ENCODE data around the gene GRIN3A. TPM values are rescaled to one million over a fixed set of nuclear protein-coding genes. Genes with fewer than 3 reads are reported as not detected.
A peak's percentile ranks its signal among the peaks of the same experiment; 100 is the strongest.

The GRIN3A gene
- polyA plus RNA-seq, 1 of the 3 experiments (the other 2 are of a cell fraction): not detected

GRCh38 chr9:101582553-101582952 lies 155.9 kb downstream of the GRIN3A start:
- Histone ChIP-seq H3K36me3 (replicated peaks in 1 of 2; ENCODE audit: control insufficient read depth in 1 of 2, insufficient read depth in 2 of 2, low read length in 1 of 2) (peaks cover 0 to 4% of the 10 kb centered on the region in 2 experiments), H3K27me3 (ENCODE audit: insufficient read depth) (no peaks in the 10 kb centered on the region), H3K9me3 (no peaks in the 10 kb centered on the region), H3K79me2 (ENCODE audit: insufficient read depth) (no peaks in the 10 kb centered on the region), H3K4me1 (ENCODE audit: control insufficient read depth in 1 of 2, insufficient read depth in 2 of 2, low read depth in 1 of 2, low read length in 1 of 2) (peaks cover 0 to 5% of the 10 kb centered on the region in 2 experiments; a peak in 2 of 4 replicates), H3K9me2 (no peaks in the 10 kb centered on the region), H3F3A (replicated peaks; ENCODE audit: insufficient read depth) (peaks cover 11% of the 10 kb centered on the region), H3K27ac (ENCODE audit: low read depth in 2 of 2, low read length in 1 of 2) (peak overlapping the region; percentile 17 to 71; a peak in 3 of 4 replicates), H3K4me2 (no peak overlapping the region), H2AFZ (ENCODE audit: low read depth) (peak overlapping the region; percentile 33; the same call in 1 of the 2 replicates), H3K4me3 (ENCODE audit: low read depth in 2 of 2, low read length in 1 of 2) (no peak overlapping the region), H3K9ac (no peak overlapping the region), H4K20me1 (ENCODE audit: insufficient read depth) (no peaks in the 10 kb centered on the region)
- ChIA-PET CTCF (no interaction called here), POLR2A (no interaction called here)
- DNase-seq: no peak
- TF ChIP-seq, protein P1, sequence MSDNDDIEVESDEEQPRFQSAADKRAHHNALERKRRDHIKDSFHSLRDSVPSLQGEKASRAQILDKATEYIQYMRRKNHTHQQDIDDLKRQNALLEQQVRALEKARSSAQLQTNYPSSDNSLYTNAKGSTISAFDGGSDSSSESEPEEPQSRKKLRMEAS (IDR thresholded peaks at IDR 0.05; ENCODE audit: low read depth): no peak
- TF ChIP-seq RXRA (IDR thresholded peaks at IDR 0.05; ENCODE audit: borderline replicate concordance, low read depth) (no peak), TCF12 (IDR thresholded peaks at IDR 0.05) (peak; percentile 58), NFIC (IDR thresholded peaks at IDR 0.05; ENCODE audit: borderline replicate concordance) (no peak), RFX5 (IDR thresholded peaks at IDR 0.05; ENCODE audit: low read length) (no peak), PBX3 (IDR thresholded peaks at IDR 0.05) (peak; percentile 19; the same call in 1 of the 2 replicates), JUND (IDR thresholded peaks at IDR 0.05) (peak; percentile 47; the same call in 1 of the 2 replicates), MXI1 (IDR thresholded peaks at IDR 0.05; ENCODE audit: low read depth, low read length) (no peak), CTCF (IDR thresholded peaks at IDR 0.05) (no peak), ZBTB33 (IDR thresholded peaks at IDR 0.05; ENCODE audit: borderline replicate concordance, low read depth) (no peak), CHD2 (IDR thresholded peaks at IDR 0.05; ENCODE audit: low read length, partially characterized antibody) (no peak), EP300 (IDR thresholded peaks at IDR 0.05; ENCODE audit: borderline replicate concordance in 1 of 2, low read depth in 1 of 2, low read length in 1 of 2) (no peak), FOSL2 (IDR thresholded peaks at IDR 0.05; ENCODE audit: borderline replicate concordance, low read depth) (peak; percentile 70; the same call in 1 of the 2 replicates), GABPA (IDR thresholded peaks at IDR 0.05; ENCODE audit: low read depth) (no peak), FOXM1 (IDR thresholded peaks at IDR 0.05; ENCODE audit: low read depth) (no peak), RCOR1 (IDR thresholded peaks at IDR 0.05; ENCODE audit: low read length) (no peak)
- TF ChIP-seq, protein P2, sequence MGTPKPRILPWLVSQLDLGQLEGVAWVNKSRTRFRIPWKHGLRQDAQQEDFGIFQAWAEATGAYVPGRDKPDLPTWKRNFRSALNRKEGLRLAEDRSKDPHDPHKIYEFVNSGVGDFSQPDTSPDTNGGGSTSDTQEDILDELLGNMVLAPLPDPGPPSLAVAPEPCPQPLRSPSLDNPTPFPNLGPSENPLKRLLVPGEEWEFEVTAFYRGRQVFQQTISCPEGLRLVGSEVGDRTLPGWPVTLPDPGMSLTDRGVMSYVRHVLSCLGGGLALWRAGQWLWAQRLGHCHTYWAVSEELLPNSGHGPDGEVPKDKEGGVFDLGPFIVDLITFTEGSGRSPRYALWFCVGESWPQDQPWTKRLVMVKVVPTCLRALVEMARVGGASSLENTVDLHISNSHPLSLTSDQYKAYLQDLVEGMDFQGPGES (IDR thresholded peaks at IDR 0.05; ENCODE audit: low read depth, low read length): no peak
- WGBS (ENCODE audit: low lambda C conversion rate): 46% methylated on average over 1 of the region's 1 CpG
